Activated T-helper 2 cell treated with anti-CD3 and anti-CD28 coated beads, Interferon-gamma antibody, Interleukin-2, Interleukin-4, amounts not matched to agents 10 μg/mL and 5 μg/mL and 100 μg/mL, durations not matched to agents 14 hours and 24 hours and 36 hours (primary cell): ENCODE results near the gene AGBL2. TPM values are rescaled to one million over a fixed set of nuclear protein-coding genes. Genes with fewer than 3 reads are reported as not detected.

Experiments used
- DNase-seq: peaks from one replicate; pipeline ENCODE4 v3.0.0; 2021; ENCODE audit warnings: low spot score
- H3K27ac Mint-ChIP-seq: one replicate; pipeline ENCODE4 v1.8.0; 2021; ENCODE audit warnings: mixed read lengths
- H3K27me3 Mint-ChIP-seq: one replicate; pipeline ENCODE4 v1.8.0; 2021; ENCODE audit warnings: low read depth, mixed read lengths
- H3K36me3 Mint-ChIP-seq: one replicate; pipeline ENCODE4 v1.8.0; 2021; ENCODE audit warnings: low read depth, mixed read lengths
- H3K4me1 Mint-ChIP-seq: one replicate; pipeline ENCODE4 v1.8.0; 2021; ENCODE audit warnings: low read depth, mixed read lengths
- H3K4me3 Mint-ChIP-seq: one replicate; pipeline ENCODE4 v1.8.0; 2021; ENCODE audit warnings: low read depth, mild to moderate bottlenecking, moderate library complexity, mixed read lengths
- H3K9me3 Mint-ChIP-seq: one replicate; pipeline ENCODE4 v1.8.0; 2021; ENCODE audit warnings: mixed read lengths
- intact Hi-C: fragments of 100-400 bp; cut with micrococcal nuclease; formaldehyde crosslinking; loops from one replicate; pipeline ENCODE4 v1.15.1; 2023
- total RNA-seq: library from RNA; stranded (reverse); gene quantifications from 2 replicates; pipeline ENCODE4 v1.2.3, GENCODE V29; 2022

The AGBL2 gene
- total RNA-seq, 1 donor from 2014 or later, result 5.1 TPM

DNA sequence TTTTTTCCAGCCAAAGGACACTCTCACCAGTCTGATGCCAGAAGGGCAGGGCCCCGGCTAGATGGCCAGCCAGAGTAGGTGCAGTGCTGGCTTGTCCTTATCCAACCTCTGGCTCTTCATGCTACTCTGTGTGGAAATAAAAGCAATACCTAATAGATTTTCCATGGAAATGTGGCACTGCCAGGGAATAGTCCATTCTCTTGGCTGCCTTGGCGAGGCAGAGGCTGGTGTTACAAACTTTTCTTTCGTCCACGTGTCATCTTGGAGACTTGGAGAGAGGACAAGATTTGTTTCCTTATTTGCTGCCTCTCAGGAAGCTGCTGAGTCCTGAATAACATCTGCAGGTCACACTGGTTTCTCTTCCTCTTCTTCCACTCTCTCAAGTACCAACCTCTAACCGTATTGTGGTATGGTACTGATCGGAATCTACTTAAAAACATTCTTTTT, 103.8 kb downstream of the AGBL2 start:
- intact Hi-C loops, result loop anchor here (10.0 kb wide), 1 partner anchor 57 kb away; the partner anchor contains the start of gene CELF1
- Mint-ChIP-seq H3K27me3 (no peaks in the 10 kb centered on the region), H3K27ac (no peak overlapping the region), H3K4me3 (no peak overlapping the region), H3K9me3 (no peaks in the 10 kb centered on the region), H3K4me1 (peaks cover 8% of the 10 kb centered on the region), H3K36me3 (peaks cover 28% of the 10 kb centered on the region)
- no peak for DNase-seq

DNA sequence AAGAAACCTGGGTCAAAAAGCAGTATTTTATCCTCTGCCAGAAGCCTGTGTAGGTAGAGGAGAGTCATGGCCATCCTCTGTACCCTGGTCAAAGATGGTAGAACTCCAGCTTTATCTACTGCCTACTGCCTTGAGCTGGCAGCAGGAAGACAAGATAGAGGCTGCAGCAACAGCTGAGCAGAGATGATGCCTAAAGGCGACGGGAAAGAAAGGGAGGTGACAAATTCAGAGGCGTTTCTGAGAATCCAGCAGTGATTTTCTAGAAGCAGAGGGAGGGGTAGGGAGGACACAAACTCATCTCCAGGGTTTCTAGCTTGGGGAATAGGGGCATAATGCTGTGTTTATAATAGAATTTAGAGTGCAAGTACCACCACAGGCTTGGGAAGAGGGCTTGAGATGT, 105.5 kb downstream of the AGBL2 start:
- H3K9me3 Mint-ChIP-seq, result no peaks in the 10 kb centered on the region
- H3K27ac Mint-ChIP-seq, result no peak overlapping the region
- H3K4me3 Mint-ChIP-seq, result no peak overlapping the region
- H3K36me3 Mint-ChIP-seq, result peaks cover 23% of the 10 kb centered on the region
- intact Hi-C loops, result loop anchor here (10.0 kb wide), 1 partner anchor 55 kb away; the partner anchor contains the start of gene CELF1
- H3K4me1 Mint-ChIP-seq, result peaks cover 6% of the 10 kb centered on the region
- no peaks in the 10 kb centered on the region for H3K27me3 Mint-ChIP-seq
- no peak for DNase-seq

Other genes with a start within 250 kb of the AGBL2 start
- gene CELF1, start 162.2 kb downstream of the AGBL2 start, total RNA-seq, result 129 and 132 TPM in 2 replicates
- gene PTPMT1, start 149.8 kb downstream of the AGBL2 start, total RNA-seq, result 50.7 and 53.9 TPM in 2 replicates
- gene KBTBD4, start 136.4 kb downstream of the AGBL2 start, total RNA-seq, result 14.2 and 15.3 TPM in 2 replicates
- 132 and 142 TPM in 2 replicates for gene NDUFS3, start 136.3 kb downstream of the AGBL2 start, total RNA-seq
- 0.25 and 0.39 TPM in 2 replicates for gene FAM180B, start 128.7 kb downstream of the AGBL2 start, total RNA-seq
- 0.21 and 0.30 TPM in 2 replicates for gene C1QTNF4, start 121.0 kb downstream of the AGBL2 start, total RNA-seq
- 124 and 131 TPM in 2 replicates for gene MTCH2, start 72.8 kb downstream of the AGBL2 start, total RNA-seq
- 140 and 141 TPM in 2 replicates for gene FNBP4, start 52.0 kb upstream of the AGBL2 start, total RNA-seq
- gene NUP160, start 133.0 kb upstream of the AGBL2 start, total RNA-seq, result 81.2 and 84.7 TPM in 2 replicates